Measurements from ENCODE around the gene MAN2A2.

MAN2A2 gene

GRCh38 chr15:90902840-90903732 lies at the start of gene MAN2A2:
MAN2A2 (plus strand) TSS chr15:90903302; CDS start chr15:90904208, 906 bp downstream.
- DNase-seq, result peak; percentile 38 to 80 (median 50)

GRCh38 chr15:90855139-90855538 lies 48.0 kb upstream of the MAN2A2 start:
- no peak for DNase-seq

DNA sequence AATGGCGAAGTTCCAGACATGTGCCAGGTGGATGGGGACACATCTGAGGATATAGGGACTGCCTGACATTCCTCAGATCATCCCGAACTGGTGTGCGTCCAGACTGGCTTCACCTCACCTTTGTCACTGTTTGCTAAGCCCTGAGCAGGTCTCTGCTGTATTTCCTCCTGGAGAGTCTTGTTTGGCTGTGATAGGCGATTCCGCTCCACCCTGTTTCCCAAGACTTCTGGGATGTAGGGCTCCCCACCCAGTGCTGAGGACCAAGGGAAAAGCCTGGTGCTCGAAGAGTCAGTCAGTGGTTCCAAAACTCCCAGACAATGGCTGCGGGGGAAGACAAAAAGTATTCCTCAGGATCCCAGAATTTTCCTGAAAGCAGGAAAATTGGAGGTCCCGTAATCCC lies 45.8 kb upstream of the MAN2A2 start:
- DNase-seq, result no peak

- DNase-seq, result no peak
Observed at GRCh38 chr15:90857883-90858443, 45.1 kb upstream of the MAN2A2 start.

- DNase-seq, result no peak
Observed at GRCh38 chr15:90859234-90860131, 43.6 kb upstream of the MAN2A2 start.

GRCh38 chr15:90860450-90860849 lies 42.7 kb upstream of the MAN2A2 start:
- DNase-seq, result no peak

- DNase-seq, result no peak
Observed at GRCh38 chr15:90860942-90861675, 42.0 kb upstream of the MAN2A2 start.

GRCh38 chr15:90862487-90862886 lies 40.6 kb upstream of the MAN2A2 start:
- no peak for DNase-seq

DNA sequence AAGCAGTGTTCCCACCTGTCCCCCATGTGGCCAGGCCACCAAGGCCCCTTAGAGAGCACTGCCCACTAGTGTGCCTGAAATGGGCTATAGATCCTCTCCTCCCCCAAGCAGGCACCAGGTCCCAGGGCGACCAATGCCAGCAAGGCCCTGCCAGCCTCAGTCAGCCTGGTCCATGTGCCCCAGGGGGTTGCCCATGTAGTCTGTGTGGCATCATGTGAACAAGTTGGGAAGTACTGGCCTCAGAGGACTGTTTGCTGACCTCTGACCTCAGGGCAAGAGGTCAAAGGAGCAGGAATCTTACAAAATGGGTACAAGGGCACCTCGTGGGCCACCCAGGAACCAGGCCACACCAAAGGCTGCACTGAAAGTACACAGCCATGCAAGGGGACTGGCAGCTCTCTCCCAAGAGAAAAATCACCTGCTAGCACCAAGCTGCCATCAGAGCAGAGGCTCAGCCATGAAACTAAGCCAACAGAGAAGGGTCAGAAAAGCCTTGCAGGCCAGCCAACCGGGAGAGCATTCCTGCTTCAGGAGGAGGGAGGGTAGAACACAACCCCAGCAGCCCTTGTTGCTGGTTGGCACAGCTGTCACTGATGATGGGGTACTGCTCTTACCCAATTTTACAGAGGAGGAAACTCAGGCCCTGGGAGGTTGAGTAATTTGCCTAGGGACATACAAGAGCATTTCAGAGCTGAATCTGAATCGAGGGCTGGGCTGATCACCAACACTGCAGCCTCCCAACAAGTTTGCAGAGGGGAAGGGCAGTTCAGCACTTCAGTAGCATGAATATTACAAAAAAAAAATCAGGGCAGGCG lies 39.9 kb upstream of the MAN2A2 start:
- DNase-seq, result no peak

GRCh38 chr15:90863987-90864386 lies 39.1 kb upstream of the MAN2A2 start:
- no peak for DNase-seq

DNA sequence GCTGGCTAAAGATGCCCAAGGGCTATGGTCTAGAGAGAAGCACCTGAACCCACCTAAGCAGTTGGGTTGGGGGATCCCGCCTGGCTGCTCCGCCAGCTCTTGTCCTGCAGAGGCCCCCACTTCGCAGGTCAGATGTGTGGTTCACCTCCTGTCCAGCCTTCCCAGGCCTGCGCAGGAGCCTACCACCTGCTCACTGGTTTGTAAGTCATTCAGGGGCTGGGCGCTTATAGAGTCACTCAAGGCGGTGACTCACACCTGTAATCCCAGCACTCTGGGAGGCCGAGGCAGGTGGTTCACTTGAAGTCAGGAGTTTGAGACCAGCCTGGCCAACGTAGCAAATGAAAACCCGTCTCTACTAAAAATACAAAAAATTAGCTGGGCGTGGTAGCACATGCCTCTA lies 38.6 kb upstream of the MAN2A2 start:
- DNase-seq, result no peak

DNA sequence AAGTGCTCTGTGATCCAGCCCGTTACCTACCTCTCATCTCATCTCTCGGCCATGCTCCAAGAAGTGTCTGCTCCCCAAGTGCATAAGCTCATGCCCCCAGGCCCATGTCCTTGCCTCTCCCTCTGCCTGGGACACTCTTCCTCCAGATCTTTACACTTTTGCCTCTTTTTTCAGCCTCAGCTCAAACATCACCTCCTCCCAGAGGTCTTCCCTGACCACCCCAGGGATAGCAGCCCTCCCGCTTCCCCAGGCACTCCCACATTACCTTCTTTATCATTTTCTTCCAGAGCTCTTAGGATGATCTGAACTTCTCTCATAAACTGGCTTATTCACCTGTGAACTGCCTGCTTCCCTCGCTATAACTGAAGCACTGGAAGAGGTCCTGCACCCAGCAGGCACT lies 37.4 kb upstream of the MAN2A2 start:
- no peak for DNase-seq

DNA sequence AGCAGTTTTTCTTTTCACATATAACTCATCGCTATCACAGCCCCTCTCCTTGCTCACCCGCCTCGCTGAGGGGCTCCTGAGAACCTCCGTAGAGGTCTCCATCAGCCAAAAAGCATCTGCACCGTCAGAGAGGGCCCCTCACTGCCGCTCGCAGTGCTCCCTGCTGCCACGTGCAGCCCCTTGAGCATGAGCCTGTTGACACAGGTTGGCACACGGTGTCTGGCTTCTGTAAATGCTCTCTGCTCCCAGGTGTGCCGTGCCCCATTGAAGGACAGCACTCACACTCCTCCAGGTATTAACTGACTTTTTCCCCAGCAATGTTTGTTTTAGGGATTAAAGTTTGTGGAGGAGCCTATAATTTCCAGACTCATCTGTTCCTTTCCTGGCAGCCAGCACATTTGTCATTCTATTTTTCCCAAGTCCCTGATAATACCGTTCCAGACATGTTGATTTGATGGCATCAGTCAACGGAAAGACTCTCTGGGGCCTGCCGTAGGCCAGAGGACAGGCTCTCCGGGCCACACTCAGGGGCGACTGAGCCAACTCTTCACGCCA lies 36.9 kb upstream of the MAN2A2 start:
- DNase-seq, result no peak

DNA sequence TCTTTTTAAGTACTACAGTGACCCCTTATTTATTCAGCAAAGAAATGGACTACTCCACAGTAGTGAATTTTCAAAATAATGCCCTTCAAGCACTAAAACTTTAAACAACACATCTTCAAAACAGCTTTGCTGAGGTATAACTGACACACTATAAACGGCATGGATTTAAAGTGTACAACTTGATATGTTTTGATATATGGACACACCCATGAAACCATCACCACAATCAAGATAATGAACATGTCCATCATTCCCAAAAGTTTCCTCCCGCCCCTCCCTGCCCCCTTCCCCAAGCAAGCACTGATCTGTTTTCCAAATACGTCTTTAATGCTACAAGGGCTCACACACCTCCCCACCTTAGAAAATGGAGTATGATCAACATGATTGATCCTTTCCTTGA lies 36.3 kb upstream of the MAN2A2 start:
- no peak for DNase-seq

- DNase-seq, result no peak
Observed at GRCh38 chr15:90868261-90868689, 34.8 kb upstream of the MAN2A2 start, which contains the start of gene FURIN. FURIN (plus strand) TSS chr15:90868588; CDS start chr15:90875741, 7,153 bp downstream.

- DNase-seq, result no peak
Observed at GRCh38 chr15:90869140-90869541, 34.0 kb upstream of the MAN2A2 start.

DNA sequence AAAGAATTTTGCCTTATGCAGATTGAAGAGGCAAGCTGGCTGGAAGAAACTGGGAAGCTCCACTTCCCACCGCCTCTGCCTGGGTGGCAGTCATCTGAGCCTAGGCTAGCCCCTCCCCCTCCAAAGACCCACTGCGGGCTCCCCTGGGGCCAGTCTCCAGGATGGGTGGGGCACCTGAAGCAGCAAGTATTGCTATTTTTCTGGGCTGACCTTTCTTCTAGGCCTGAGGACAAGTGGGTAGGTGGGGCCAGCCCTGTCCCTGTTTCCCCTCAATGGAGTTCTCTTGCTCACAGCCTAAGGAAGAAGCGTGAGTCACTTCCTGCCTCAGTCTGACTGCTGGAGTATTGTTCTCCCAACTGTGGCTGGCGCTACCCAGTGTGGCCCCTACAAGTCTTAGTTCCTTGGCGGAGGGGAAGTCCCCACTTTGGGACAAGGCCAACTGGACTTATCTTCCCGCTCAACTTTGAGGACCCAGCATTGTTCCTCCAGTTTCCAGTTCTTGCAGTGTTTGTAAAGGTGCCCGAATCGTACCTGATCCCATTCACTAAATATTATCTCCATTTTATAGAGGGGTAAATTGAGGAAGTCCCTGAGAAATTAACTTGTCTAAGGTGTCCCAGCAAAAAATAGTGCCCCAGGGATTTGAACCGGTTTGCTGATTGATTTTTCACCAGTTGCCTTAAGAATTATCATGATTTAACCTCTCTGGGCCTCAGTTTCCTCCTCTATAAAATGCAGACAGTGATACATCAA lies 33.3 kb upstream of the MAN2A2 start:
- DNase-seq, result peak in 1 of 6 experiments; percentile 9

DNA sequence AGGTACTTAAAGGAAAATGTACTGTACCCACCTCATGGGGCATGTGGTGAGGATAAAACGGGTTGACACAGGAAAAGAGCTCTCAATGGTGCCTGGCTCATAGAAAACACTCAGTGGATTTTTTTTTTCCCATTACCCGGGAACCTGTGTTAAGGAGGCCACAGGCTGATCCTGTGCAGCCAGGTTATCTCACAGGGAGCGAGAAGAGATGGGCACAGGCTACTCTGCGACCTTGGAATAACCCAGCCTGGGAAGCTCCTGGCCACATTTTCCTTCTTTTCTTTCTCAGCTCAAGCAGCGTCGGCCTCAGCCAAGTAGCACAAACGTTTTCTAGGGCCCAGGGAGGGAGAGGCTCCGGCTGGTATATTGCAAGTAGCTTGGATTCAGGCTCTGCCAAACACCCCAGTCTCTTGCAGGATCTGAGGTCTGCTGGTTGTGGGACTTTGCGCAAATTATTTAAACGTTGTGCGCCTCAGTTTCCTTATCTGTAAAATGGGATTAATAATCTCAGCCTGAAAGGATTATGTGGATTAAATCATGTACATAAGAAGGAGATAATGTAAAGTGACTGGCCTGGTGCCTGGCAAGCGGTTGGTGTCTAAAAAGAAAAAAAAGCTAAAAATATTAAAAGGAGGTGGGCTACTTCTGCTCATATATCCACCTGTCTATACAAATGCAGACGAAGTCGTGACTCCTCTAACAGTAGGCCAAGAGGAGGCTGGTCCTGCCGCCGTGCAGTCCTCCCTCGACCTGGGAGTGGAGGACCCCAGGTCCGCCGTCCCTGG lies 32.6 kb upstream of the MAN2A2 start:
- DNase-seq, result peak in 1 of 6 experiments; percentile 36

GRCh38 chr15:90871139-90871715 lies 31.9 kb upstream of the MAN2A2 start:
- DNase-seq, result peak; percentile 12 to 62 (median 41)

Data from stimulated activated naive CD4-positive, alpha-beta T cell (primary cell).